Body of pancreas (tissue), 4 donors: Measurements from ENCODE around the gene NKAIN4.

Source experiments
- POLR2A ChIP-seq, 3 donors: fragments of 450-650 bp; IDR thresholded peaks; one replicate each; pipeline ENCODE4 v1.6.1; 2016; ENCODE audit warnings: antibody characterized with exemption in 3 of 3, mild to moderate bottlenecking in 2 of 3
- TF ChIP-seq, protein P1 (sequence below), 7 experiments: fragments of 450-650 bp in 4 of 7; fragments of 200-600 bp in 3 of 7; sonication (generic) in 3 of 7; IDR thresholded peaks; one replicate each; pipeline ENCODE4 v1.5.1; 2016 to 2019; ENCODE audit warnings: antibody characterized with exemption in 7 of 7

DNA sequence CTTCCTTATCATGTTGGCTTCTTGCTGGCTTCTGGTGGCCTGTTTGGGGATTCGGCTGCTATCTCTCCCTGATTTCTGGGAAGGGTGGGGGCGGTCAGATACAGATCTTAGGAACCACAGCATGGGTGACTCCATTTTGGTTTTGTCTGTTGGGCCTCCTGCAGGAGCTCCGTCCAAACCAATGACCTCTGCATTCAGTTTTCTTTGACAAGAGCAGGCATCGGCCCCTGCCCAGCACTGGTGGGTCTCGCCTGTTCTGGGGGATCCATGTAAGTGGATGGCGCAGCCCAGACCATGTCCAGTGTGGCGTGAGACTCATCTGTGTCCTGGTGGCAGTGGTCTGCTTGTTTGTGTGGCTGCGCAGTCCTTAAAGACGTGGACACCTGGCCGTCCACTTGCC, 9.7 kb upstream of the NKAIN4 start:
- TF ChIP-seq, protein P1, sequence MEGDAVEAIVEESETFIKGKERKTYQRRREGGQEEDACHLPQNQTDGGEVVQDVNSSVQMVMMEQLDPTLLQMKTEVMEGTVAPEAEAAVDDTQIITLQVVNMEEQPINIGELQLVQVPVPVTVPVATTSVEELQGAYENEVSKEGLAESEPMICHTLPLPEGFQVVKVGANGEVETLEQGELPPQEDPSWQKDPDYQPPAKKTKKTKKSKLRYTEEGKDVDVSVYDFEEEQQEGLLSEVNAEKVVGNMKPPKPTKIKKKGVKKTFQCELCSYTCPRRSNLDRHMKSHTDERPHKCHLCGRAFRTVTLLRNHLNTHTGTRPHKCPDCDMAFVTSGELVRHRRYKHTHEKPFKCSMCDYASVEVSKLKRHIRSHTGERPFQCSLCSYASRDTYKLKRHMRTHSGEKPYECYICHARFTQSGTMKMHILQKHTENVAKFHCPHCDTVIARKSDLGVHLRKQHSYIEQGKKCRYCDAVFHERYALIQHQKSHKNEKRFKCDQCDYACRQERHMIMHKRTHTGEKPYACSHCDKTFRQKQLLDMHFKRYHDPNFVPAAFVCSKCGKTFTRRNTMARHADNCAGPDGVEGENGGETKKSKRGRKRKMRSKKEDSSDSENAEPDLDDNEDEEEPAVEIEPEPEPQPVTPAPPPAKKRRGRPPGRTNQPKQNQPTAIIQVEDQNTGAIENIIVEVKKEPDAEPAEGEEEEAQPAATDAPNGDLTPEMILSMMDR (IDR thresholded peaks at IDR 0.05), result no peak
- TF ChIP-seq POLR2A (IDR thresholded peaks at IDR 0.05), result no peak
